GM18526 (cell line): Measurements from ENCODE around the gene FOXR1.

Experiments used
- POLR2A ChIP-seq: IDR thresholded peaks from 3 replicates; pipeline ENCODE4 v1.6.1; 2011; ENCODE audit not compliant: insufficient read length; ENCODE audit errors: extremely low read depth

The FOXR1 gene

DNA sequence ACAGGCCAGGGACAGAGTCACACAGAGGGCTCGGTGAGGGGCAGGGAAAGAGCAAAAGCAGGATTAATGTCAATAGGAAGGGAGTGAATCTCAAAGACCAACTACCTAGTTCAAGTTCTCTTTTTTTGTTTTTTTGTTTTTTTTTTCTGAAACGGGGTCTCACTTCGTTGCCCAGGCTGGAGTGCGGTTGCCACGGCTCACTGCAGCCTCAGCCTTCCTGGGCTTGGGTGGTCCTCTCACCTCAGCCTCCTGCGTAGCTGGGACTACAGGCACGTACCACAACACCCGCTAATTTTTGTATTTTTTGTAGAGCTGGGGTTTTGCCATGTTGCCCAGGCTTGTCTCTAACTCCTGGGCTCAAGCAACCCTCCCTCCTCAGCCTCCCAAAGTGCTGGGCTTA lies 36.2 kb upstream of the FOXR1 start:
- no peak for TF ChIP-seq POLR2A

DNA sequence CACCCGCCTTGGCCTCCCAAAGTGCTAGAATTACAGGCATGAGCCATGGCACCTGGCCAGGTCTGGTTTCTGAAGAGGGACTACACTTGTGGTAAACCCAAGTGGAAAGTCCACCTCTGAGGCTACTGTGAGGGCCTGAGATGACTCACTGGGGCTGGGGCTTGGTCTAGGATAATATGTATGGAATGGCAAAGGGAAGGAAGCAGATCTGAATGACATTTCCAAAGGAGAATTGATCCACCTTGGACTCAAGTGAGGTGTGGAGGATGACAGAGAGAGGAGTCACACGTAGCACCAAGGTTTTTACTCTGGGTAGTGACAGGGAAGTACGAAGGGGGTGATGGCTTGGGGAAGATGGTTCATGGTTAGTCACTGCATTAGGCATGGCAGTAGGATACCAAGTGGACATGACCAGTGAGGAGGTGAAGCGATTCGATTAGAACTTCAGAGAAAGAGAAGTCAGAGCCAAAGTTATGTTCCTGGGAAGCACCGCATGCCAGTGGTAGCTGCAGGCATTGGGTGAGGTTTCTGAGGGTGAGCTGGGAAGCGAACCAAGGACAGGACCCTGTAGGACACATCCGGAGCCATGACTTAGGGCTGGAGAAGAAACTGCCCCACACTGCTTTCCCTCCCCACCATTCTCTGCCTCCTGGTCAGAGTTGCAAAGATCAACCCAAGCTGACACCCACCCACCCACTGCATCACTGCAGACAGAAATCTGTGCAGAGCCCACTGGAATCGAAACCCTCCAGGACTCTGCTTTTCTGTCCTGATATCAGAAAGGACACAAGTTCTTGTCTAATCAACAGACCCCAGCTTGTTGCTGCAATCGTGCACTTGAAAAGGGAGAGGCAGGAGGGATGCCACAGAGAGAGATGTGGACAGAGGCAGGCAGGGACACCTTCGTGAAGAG lies 32.8 kb upstream of the FOXR1 start:
- no peak for TF ChIP-seq POLR2A

DNA sequence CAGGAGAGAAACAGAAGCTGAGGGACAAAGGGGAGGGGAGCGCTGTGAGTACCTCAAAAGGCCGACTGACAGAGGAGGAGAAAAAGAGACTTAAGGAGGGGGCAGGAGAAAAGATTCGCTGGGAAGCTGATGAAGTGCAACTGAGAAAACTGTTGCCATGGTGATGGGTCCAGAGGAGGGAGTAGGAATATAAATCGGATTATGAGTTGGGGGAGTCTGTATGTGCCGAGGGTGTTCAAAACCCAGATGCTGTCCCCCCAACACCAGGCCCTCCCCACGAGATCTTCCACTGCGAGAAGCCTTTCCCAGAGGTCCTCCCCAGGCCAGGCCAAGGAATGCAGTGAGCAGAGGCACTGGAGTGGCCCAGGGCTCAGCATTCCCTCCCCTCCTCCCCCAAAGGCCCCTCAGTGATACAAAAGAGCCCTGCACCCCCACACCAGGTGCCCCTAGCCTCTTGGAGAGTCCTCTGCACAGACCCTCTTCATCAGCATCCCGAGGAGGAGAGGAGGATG lies 32.1 kb upstream of the FOXR1 start:
- no peak for TF ChIP-seq POLR2A

DNA sequence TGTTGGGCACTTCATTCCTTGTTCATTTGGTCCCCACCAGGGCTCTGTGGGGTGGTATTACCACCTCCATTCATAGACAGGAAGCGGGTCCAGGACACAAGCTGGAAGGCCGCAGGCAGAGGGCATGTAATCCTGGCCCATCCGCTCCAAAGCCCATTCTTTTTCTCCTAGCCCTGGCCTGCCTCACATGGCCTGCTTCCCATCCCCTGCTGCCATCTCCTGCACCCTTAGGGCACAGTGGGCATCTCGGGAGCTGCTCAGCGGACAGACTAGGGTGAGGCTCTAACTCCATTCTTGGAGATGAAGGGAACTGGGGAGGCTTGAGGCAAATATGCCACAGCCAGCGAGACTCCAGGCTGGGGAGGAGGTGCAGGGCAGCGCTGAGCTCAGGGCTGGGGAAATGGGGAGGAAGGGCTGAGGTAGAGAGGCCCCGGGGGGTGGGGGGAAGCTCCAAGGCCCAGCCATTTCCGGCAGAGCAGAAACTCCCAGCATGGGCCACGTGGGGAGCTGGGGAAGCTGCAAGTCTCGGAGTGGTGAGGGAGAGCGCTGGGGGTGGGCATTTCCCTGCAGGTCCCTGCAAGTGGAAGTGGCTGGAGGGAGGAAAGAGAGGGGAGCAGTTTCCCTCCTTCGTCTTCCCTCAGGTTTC lies 31.5 kb upstream of the FOXR1 start:
- TF ChIP-seq POLR2A: no peak

DNA sequence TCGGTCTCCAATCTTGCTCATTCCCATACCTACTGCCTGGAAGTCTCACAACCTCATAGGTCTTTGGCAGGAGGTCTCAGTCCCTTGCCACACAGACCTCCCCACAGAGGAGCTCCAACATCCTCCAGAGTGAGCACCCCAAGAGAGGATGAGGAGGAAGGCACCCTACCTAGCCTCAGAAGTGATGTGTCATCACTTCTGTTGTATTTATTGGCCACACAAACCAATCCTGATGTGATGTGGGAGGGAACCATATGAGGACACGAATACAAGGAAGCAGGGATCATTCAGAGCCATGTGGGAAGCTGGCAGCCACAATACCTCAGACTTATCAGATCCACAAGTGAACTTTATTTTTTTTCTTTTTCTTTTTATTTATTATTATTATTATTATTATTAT lies 24.5 kb upstream of the FOXR1 start:
- TF ChIP-seq POLR2A: no peak

DNA sequence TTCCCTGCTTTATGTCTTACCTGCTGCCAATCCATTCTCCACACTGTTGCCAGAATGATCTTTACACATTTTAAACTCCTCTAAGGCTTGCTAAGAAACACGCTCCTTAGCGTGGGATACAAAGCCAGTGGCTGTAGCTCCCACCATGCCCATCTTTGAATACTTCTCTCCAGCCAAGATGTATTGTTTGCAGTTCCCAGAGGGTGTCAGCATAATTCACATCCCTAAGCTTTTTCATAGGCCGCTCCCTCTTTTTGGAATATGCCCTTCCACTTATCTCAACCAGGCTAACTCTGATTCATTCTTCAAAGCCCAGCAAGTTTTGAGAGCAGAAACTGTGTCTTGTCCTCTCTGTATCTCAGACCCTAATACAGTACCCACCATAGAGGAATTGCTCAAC lies 23.6 kb upstream of the FOXR1 start:
- no peak for TF ChIP-seq POLR2A

DNA sequence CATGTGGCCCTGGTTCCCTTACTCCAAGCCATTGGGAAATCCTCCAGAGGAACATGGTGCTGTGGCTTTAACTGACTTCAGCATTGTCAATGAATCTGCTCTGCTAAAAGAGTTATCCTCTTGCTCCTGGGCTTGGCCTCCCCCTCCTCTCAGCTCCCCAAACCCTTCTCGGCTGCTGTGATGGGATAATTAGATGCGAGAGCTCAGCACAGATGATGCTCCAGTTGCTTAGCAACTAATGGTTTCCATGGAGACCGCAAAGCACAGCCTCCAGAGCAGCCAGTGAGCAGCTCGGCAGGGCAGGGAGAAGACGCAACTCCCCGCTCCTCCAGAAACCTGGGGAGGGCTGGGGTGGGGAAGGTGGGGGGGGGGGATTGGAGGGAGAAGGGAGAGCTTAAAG lies 18.3 kb upstream of the FOXR1 start:
- no peak for TF ChIP-seq POLR2A

DNA sequence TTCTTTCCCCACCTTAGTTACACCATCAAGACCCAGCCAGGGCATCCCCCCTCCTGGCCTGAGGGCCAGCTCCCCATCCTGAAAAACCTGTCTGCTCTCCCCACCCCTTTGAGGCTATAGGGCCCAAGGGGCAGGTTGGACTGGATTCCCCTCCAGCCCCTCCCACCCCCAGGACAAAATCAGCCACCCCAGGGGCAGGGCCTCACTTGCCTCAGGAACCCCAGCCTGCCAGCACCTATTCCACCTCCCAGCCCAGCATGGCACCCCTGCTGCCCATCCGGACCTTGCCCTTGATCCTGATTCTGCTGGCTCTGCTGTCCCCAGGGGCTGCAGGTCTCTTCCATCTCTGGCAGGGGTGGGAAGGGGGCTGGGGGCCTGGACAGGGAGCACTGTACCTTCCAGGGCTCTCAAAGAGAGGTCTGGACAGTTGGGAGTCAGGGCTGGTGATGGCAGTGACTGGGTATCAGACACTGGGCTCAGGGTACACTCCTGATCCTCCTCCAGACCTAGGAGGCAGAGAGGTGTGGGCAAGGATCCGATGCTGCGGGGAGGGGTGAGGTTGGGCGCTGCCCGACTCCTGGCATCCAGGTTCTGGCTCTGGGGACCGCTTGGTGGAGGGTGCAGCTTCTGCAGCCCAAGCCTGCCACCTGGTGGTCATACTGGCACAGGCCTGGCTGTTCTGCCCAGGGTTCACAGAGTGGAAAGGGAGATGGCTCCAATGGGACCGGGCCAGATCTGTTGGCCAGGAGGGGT lies 15.3 kb upstream of the FOXR1 start, which contains the start of gene UPK2:
UPK2 (plus strand) TSS at position 205 of the 753 bp plus-strand sequence; CDS start at position 258, 53 bp downstream.
- TF ChIP-seq POLR2A: no peak

DNA sequence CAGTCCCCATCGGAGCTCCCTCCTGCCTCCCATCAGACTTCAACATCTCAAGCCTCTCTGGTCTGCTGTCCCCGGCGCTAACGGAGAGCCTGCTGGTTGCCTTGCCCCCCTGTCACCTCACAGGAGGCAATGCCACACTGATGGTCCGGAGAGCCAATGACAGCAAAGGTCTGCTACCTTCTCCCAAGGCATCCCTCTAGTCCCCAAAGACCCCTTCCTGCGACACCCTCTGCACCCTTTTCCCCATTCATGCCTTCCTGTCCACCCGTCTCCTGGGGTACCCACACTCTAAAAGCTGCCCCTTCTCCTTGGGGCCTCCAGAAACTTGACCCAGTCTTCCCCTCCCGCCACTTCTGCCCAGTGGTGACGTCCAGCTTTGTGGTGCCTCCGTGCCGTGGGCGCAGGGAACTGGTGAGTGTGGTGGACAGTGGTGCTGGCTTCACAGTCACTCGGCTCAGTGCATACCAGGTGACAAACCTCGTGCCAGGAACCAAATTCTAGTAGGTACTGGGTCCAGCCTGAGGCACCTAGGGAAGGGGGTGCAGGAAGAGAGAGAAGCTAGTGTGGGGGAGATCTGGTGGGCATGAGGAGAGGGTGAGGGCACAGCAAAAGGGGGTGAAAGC lies 14.6 kb upstream of the FOXR1 start:
- no peak for TF ChIP-seq POLR2A

DNA sequence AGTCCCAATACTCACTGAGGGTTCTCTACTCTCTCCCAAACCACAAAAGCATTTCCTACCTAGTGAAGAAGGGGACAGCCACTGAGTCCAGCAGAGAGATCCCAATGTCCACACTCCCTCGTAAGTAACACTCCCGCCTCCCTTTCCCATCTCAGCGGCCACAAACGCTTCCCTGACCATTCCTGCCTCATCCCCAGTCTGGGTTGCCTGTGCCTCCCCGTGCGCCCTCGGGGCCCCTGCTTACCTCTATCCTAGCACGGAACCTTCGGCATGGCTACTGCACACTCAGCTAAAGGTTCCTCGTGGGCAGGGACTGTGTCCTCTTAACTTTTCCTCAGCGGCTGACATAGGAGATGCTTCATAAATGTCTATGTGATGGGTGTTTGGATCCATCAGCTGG lies 14.0 kb upstream of the FOXR1 start:
- TF ChIP-seq POLR2A: no peak

DNA sequence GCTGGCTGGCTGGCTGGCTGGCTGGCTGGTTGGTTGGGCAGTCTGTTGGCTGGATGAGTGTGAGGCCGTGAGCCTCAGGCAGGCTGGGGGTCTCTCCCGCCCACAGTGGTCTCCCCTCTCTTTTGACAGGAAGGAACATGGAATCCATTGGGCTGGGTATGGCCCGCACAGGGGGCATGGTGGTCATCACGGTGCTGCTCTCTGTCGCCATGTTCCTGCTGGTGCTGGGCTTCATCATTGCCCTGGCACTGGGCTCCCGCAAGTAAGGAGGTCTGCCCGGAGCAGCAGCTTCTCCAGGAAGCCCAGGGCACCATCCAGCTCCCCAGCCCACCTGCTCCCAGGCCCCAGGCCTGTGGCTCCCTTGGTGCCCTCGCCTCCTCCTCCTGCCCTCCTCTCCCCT lies 13.6 kb upstream of the FOXR1 start:
- no peak for TF ChIP-seq POLR2A

DNA sequence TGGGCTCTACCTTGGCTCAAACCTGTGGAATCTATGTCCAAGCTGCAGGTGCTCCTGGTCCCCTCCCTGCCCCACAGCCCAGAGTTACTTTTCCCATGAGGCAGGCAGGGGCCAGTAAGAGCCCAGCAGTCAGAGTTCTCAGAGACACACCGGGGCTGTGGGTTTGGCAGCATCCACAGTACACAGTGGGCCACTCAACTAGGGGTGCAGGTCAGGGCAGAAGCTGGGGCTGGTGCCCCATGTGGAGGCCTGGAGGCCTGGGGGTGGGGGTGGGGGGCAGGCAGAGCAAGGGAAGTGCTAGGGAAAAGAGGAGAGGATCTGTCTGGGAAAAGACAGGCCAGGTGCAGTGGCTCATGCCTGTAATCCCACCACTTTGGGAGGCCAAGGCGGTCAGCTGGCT lies 13.0 kb upstream of the FOXR1 start:
- TF ChIP-seq POLR2A: no peak

DNA sequence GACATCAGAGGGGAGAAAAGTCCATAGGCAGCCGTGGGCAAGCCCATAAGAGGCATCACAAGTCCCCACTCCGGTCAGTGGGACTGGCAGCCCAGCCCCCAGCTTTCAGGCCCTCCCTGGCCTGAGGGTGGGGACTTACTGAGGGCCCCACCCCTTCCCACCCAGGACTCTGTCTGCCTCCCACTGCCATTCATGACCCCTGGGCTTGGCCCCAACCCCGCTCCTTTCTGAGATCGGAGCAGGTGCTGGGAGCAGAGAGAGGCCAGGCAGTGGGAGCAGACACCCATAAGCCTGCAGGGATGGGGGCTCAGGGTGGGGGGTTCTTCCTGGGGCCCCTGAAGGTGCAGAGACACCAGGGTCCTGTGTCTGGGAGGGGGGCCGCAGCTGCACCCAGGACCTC lies 10.4 kb upstream of the FOXR1 start:
- TF ChIP-seq POLR2A: no peak

DNA sequence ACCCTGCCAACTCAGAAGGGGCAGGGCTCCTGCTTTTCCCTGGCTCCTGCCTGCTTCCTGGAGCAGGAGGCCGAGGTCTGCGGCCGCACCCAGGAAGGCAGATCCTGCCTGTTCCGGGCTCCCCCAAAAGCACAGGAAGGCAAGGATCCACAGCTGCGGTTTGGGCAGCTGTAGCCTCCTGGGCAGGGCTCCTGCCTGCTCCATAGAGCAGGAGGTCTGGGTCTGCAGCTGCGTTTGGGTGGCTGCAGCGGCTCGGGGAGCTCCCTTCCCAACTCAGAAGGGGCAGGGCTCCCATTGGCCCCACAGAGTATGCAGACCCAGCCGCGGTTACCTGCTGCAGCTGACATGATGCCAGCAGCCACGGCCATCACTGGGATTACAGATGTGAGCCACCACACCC lies 10.0 kb upstream of the FOXR1 start:
- no peak for TF ChIP-seq POLR2A

DNA sequence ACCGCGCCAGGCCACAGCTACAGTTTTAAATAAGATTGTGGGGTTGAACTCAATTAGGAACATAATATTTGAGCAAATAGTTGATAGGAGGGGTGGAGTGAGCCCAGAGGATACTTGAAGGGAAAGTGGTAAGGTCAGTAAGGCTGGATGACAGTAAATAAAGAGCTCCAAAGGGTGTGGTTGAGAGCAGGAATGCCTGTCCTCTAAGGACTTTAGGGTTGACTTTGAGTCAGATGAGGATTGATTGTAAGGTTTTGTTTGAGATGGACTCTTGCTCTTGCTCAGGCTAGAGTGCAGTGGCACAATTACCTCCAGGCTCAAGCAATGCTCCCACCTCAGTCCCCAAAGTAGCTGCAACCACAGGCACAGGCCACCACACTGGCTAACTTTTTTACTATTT lies 2.4 kb downstream of the FOXR1 start:
- no peak for TF ChIP-seq POLR2A
